WTC11 (cell line): ENCODE results near the gene C2orf72. TPM values are rescaled to one million over a fixed set of nuclear protein-coding genes. Genes with fewer than 3 reads are reported as not detected.

Experiments used
- ATAC-seq: fragments of 200-7000 bp; cut with Tn5 transposase; 2 replicates; pipeline ENCODE4 v1.10.0; 2021; ENCODE audit warnings: mild to moderate bottlenecking, moderate library complexity
- CTCF ChIA-PET: fragments of 300-600 bp; sonication (Branson Sonifier 250); formaldehyde crosslinking; loops from one replicate; lab custom pipeline; 2021; ENCODE audit warnings: antibody characterized with exemption; lab: Charles Lee
- POLR2A ChIA-PET: fragments of 350-600 bp; sonication (Branson Sonifier 250); formaldehyde crosslinking; loops from one replicate; lab custom pipeline; 2021; ENCODE audit warnings: antibody characterized with exemption; lab: Charles Lee
- DNase-seq: peaks from one replicate; pipeline ENCODE4 v3.0.0; 2021; ENCODE audit warnings: low spot score
- H3K27ac Mint-ChIP-seq: 2 replicates; pipeline ENCODE4 v1.8.0; 2021; ENCODE audit warnings: mixed read lengths
- H3K27me3 Mint-ChIP-seq: 2 replicates; pipeline ENCODE4 v1.8.0; 2021; ENCODE audit warnings: low read depth, mild to moderate bottlenecking, moderate library complexity, mixed read lengths
- H3K36me3 Mint-ChIP-seq: 2 replicates; pipeline ENCODE4 v1.8.0; 2021; ENCODE audit warnings: mixed read lengths
- H3K4me1 Mint-ChIP-seq: 2 replicates; pipeline ENCODE4 v1.8.0; 2022; ENCODE audit warnings: mixed read lengths
- H3K4me3 Mint-ChIP-seq: 2 replicates; pipeline ENCODE4 v1.8.0; 2021; ENCODE audit warnings: mild to moderate bottlenecking, moderate library complexity, mixed read lengths
- H3K9me3 Mint-ChIP-seq: 2 replicates; pipeline ENCODE4 v1.8.0; 2021; ENCODE audit warnings: mixed read lengths
- ATF1 ChIP-seq: sonication (generic); formaldehyde crosslinking; IDR thresholded peaks from 2 replicates; pipeline ENCODE4 v1.8.1; 2023; ENCODE audit warnings: mild to moderate bottlenecking, moderate library complexity, missing genetic modification reagents
- CREB1 ChIP-seq: sonication (generic); formaldehyde crosslinking; IDR thresholded peaks from 2 replicates; pipeline ENCODE4 v1.8.0; 2023; ENCODE audit warnings: mild to moderate bottlenecking, missing genetic modification reagents
- CREM ChIP-seq: sonication (generic); formaldehyde crosslinking; IDR thresholded peaks from 2 replicates; pipeline ENCODE4 v1.8.1; 2022; ENCODE audit warnings: mild to moderate bottlenecking, missing genetic modification reagents, moderate library complexity
- FOXJ3 ChIP-seq: sonication (generic); formaldehyde crosslinking; IDR thresholded peaks from 2 replicates; pipeline ENCODE4 v1.9.0; 2021; ENCODE audit warnings: missing genetic modification reagents, mild to moderate bottlenecking, borderline replicate concordance
- HMGA2 ChIP-seq: fragments of 250-450 bp; sonication (Bioruptor Pico); IDR thresholded peaks from 2 replicates; pipeline ENCODE4 v1.4.0; 2021; ENCODE audit warnings: mild to moderate bottlenecking, moderate library complexity
- JAZF1 ChIP-seq: fragments of 250-450 bp; sonication (Bioruptor Pico); IDR thresholded peaks from 2 replicates; pipeline ENCODE4 v1.9.0; 2021; ENCODE audit warnings: moderate library complexity, mild to moderate bottlenecking, inconsistent platforms
- JUN ChIP-seq: sonication (generic); formaldehyde crosslinking; IDR thresholded peaks from 2 replicates; pipeline ENCODE4 v1.8.0; 2023; ENCODE audit warnings: mild to moderate bottlenecking, missing genetic modification reagents
- NR3C1 ChIP-seq: sonication (generic); formaldehyde crosslinking; conservative IDR thresholded peaks from 2 replicates; pipeline ENCODE4 v1.8.1; 2023; ENCODE audit warnings: low read depth, mild to moderate bottlenecking, missing genetic modification reagents
- OVOL2 ChIP-seq: fragments of 250-450 bp; sonication (Bioruptor Pico); IDR thresholded peaks from 2 replicates; pipeline ENCODE4 v1.9.0; 2021; ENCODE audit warnings: mild to moderate bottlenecking, borderline replicate concordance
- RELA ChIP-seq: sonication (generic); formaldehyde crosslinking; IDR thresholded peaks from 2 replicates; pipeline ENCODE4 v1.8.1; 2022; ENCODE audit warnings: missing genetic modification reagents, mild to moderate bottlenecking, borderline replicate concordance
- TP53 ChIP-seq: sonication (generic); formaldehyde crosslinking; IDR thresholded peaks from 2 replicates; pipeline ENCODE4 v1.8.1; 2023; ENCODE audit warnings: mild to moderate bottlenecking, missing genetic modification reagents
- ZNF138 ChIP-seq: sonication (generic); formaldehyde crosslinking; conservative IDR thresholded peaks from 2 replicates; pipeline ENCODE4 v1.8.1; 2022; ENCODE audit warnings: mild to moderate bottlenecking, moderate library complexity, missing genetic modification reagents
- ZNF396 ChIP-seq: fragments of 250-450 bp; sonication (Bioruptor Pico); IDR thresholded peaks from 2 replicates; pipeline ENCODE4 v1.8.0; 2021; ENCODE audit warnings: mild to moderate bottlenecking, moderate library complexity, borderline replicate concordance
- ZNF671 ChIP-seq: fragments of 250-450 bp; sonication (Bioruptor Pico); IDR thresholded peaks from 2 replicates; pipeline ENCODE4 v1.8.0; 2021; ENCODE audit warnings: mild to moderate bottlenecking
- total RNA-seq: library from RNA; stranded (reverse); gene quantifications from 3 replicates; pipeline ENCODE4 v1.2.3, GENCODE V29; 2021
- TF ChIP-seq, protein P1 (sequence below): sonication (generic); formaldehyde crosslinking; IDR thresholded peaks from 2 replicates; pipeline ENCODE4 v1.8.0; 2022; ENCODE audit warnings: missing genetic modification reagents
- TF ChIP-seq, protein P2 (sequence below): sonication (generic); formaldehyde crosslinking; IDR thresholded peaks from 2 replicates; pipeline ENCODE4 v1.8.0; 2023; ENCODE audit warnings: missing genetic modification reagents
- TF ChIP-seq, protein P3 (sequence below): fragments of 250-450 bp; sonication (Bioruptor Pico); IDR thresholded peaks from 2 replicates; pipeline ENCODE4 v1.9.0; 2021; ENCODE audit warnings: moderate library complexity, mild to moderate bottlenecking, inconsistent platforms, borderline replicate concordance
- TF ChIP-seq, protein P4 (sequence below): fragments of 250-450 bp; sonication (Bioruptor Pico); IDR thresholded peaks from 2 replicates; pipeline ENCODE4 v1.9.0; 2021; ENCODE audit warnings: mild to moderate bottlenecking, borderline replicate concordance
- TF ChIP-seq, protein P5 (sequence below): sonication (generic); formaldehyde crosslinking; IDR thresholded peaks from 2 replicates; pipeline ENCODE4 v1.8.0; 2022; ENCODE audit warnings: mild to moderate bottlenecking, missing genetic modification reagents
- TF ChIP-seq, protein P6 (sequence below): fragments of 200-600 bp; IDR thresholded peaks from 2 replicates; pipeline ENCODE4 v1.8.0; 2022; ENCODE audit warnings: antibody characterized with exemption
- TF ChIP-seq, protein P7 (sequence below): sonication (generic); formaldehyde crosslinking; IDR thresholded peaks from 2 replicates; pipeline ENCODE4 v1.8.1; 2023; ENCODE audit warnings: mild to moderate bottlenecking, missing genetic modification reagents, borderline replicate concordance

Gene C2orf72
- total RNA-seq, 1 experiment from 2014 or later = 1.7 TPM

DNA sequence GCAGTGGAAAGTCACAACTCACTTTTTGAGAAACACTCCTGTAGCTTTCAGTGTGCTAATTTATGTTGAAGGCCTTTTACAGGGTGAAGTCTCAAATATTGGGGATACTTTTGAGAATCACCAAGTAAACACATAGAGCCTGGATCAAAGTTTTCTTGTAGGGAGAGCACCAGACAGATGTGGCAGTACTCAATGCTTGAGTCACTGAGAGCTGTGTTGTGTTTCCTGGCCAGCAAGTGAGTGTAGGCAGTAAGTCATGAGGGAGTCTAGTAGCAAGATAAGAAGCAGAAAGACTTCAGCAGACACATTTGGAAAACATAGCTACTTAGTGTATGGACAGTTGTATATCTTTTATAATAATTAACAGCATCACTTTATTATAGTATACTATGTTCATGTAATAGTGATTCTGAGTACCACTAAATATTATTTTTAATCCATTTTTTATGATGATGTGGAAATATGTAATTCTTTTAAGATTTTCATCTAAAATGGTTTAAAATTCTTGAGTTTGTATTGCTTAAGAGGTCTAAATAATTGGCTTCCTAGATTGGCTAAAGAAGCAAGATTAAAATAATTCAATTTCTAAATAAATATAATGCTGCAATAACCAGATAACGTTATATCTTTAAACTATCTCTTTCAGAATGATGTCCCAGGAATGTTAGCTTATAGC is 32.2 kb downstream of the C2orf72 start (continued):
- TF ChIP-seq, protein P1, sequence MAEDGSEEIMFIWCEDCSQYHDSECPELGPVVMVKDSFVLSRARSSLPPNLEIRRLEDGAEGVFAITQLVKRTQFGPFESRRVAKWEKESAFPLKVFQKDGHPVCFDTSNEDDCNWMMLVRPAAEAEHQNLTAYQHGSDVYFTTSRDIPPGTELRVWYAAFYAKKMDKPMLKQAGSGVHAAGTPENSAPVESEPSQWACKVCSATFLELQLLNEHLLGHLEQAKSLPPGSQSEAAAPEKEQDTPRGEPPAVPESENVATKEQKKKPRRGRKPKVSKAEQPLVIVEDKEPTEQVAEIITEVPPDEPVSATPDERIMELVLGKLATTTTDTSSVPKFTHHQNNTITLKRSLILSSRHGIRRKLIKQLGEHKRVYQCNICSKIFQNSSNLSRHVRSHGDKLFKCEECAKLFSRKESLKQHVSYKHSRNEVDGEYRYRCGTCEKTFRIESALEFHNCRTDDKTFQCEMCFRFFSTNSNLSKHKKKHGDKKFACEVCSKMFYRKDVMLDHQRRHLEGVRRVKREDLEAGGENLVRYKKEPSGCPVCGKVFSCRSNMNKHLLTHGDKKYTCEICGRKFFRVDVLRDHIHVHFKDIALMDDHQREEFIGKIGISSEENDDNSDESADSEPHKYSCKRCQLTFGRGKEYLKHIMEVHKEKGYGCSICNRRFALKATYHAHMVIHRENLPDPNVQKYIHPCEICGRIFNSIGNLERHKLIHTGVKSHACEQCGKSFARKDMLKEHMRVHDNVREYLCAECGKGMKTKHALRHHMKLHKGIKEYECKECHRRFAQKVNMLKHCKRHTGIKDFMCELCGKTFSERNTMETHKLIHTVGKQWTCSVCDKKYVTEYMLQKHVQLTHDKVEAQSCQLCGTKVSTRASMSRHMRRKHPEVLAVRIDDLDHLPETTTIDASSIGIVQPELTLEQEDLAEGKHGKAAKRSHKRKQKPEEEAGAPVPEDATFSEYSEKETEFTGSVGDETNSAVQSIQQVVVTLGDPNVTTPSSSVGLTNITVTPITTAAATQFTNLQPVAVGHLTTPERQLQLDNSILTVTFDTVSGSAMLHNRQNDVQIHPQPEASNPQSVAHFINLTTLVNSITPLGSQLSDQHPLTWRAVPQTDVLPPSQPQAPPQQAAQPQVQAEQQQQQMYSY = no peak
- TF ChIP-seq JUN (CRISPR knock-in tag) (no peak), FOXJ3 (CRISPR knock-in tag) (no peak), RELA (no peak), CREM (CRISPR knock-in tag) (no peak), JAZF1 (CRISPR knock-in tag) (no peak), ZNF138 (CRISPR knock-in tag) (no peak)
- TF ChIP-seq, protein P2, sequence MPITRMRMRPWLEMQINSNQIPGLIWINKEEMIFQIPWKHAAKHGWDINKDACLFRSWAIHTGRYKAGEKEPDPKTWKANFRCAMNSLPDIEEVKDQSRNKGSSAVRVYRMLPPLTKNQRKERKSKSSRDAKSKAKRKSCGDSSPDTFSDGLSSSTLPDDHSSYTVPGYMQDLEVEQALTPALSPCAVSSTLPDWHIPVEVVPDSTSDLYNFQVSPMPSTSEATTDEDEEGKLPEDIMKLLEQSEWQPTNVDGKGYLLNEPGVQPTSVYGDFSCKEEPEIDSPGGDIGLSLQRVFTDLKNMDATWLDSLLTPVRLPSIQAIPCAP (CRISPR knock-in tag) = no peak
- TF ChIP-seq, protein P3, sequence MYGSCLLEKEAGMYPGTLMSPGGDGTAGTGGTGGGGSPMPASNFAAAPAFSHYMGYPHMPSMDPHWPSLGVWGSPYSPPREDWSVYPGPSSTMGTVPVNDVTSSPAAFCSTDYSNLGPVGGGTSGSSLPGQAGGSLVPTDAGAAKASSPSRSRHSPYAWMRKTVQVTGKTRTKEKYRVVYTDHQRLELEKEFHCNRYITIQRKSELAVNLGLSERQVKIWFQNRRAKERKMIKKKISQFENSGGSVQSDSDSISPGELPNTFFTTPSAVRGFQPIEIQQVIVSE = no peak

DNA sequence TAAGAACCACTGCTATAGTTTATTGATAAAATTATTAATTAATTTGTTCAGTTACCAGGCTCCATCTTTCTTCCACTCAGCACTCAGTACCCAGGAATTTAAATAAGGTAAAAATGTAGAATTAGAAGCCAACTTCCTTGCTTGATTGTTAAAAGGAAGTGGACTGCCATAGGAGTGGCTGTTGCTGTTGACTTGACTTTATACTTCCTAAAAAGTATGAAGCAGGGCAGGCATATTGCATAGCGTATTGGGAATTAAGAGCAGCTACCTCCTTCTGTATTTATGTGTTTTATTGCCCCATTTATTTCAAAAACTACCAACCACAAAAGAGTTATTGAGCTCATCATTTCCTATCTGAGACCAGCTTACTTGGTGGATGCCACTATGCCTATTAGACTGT is 47.2 kb downstream of the C2orf72 start:
- ATAC-seq = no peak
- Mint-ChIP-seq H3K9me3 (no peaks in the 10 kb centered on the region), H3K36me3 (peaks cover 81% of the 10 kb centered on the region), H3K27me3 (no peaks in the 10 kb centered on the region), H3K4me3 (no peak overlapping the region), H3K27ac (no peak overlapping the region), H3K4me1 (no peaks in the 10 kb centered on the region)
- ChIA-PET POLR2A (no interaction called here), CTCF (interaction anchor here (1.4 kb wide), 1 partner anchor 20 kb away, joined by 4 read pairs; no protein-coding TSS in a partner anchor)
- DNase-seq = no peak
- no peak for TF ChIP-seq NR3C1
- TF ChIP-seq, protein P4, sequence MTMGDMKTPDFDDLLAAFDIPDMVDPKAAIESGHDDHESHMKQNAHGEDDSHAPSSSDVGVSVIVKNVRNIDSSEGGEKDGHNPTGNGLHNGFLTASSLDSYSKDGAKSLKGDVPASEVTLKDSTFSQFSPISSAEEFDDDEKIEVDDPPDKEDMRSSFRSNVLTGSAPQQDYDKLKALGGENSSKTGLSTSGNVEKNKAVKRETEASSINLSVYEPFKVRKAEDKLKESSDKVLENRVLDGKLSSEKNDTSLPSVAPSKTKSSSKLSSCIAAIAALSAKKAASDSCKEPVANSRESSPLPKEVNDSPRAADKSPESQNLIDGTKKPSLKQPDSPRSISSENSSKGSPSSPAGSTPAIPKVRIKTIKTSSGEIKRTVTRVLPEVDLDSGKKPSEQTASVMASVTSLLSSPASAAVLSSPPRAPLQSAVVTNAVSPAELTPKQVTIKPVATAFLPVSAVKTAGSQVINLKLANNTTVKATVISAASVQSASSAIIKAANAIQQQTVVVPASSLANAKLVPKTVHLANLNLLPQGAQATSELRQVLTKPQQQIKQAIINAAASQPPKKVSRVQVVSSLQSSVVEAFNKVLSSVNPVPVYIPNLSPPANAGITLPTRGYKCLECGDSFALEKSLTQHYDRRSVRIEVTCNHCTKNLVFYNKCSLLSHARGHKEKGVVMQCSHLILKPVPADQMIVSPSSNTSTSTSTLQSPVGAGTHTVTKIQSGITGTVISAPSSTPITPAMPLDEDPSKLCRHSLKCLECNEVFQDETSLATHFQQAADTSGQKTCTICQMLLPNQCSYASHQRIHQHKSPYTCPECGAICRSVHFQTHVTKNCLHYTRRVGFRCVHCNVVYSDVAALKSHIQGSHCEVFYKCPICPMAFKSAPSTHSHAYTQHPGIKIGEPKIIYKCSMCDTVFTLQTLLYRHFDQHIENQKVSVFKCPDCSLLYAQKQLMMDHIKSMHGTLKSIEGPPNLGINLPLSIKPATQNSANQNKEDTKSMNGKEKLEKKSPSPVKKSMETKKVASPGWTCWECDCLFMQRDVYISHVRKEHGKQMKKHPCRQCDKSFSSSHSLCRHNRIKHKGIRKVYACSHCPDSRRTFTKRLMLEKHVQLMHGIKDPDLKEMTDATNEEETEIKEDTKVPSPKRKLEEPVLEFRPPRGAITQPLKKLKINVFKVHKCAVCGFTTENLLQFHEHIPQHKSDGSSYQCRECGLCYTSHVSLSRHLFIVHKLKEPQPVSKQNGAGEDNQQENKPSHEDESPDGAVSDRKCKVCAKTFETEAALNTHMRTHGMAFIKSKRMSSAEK = no peak
- no peak for TF ChIP-seq HMGA2
- no peak for TF ChIP-seq ZNF396 (CRISPR knock-in tag)
- no peak for TF ChIP-seq TP53 (CRISPR knock-in tag)
- no peak for TF ChIP-seq OVOL2 (CRISPR knock-in tag)
- TF ChIP-seq ATF1 (CRISPR knock-in tag) = no peak
- no peak for TF ChIP-seq ZNF671 (CRISPR knock-in tag)
- TF ChIP-seq, protein P5, sequence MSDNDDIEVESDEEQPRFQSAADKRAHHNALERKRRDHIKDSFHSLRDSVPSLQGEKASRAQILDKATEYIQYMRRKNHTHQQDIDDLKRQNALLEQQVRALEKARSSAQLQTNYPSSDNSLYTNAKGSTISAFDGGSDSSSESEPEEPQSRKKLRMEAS (CRISPR knock-in tag) = no peak
- TF ChIP-seq, protein P6, sequence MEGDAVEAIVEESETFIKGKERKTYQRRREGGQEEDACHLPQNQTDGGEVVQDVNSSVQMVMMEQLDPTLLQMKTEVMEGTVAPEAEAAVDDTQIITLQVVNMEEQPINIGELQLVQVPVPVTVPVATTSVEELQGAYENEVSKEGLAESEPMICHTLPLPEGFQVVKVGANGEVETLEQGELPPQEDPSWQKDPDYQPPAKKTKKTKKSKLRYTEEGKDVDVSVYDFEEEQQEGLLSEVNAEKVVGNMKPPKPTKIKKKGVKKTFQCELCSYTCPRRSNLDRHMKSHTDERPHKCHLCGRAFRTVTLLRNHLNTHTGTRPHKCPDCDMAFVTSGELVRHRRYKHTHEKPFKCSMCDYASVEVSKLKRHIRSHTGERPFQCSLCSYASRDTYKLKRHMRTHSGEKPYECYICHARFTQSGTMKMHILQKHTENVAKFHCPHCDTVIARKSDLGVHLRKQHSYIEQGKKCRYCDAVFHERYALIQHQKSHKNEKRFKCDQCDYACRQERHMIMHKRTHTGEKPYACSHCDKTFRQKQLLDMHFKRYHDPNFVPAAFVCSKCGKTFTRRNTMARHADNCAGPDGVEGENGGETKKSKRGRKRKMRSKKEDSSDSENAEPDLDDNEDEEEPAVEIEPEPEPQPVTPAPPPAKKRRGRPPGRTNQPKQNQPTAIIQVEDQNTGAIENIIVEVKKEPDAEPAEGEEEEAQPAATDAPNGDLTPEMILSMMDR = no peak
- TF ChIP-seq, protein P7, sequence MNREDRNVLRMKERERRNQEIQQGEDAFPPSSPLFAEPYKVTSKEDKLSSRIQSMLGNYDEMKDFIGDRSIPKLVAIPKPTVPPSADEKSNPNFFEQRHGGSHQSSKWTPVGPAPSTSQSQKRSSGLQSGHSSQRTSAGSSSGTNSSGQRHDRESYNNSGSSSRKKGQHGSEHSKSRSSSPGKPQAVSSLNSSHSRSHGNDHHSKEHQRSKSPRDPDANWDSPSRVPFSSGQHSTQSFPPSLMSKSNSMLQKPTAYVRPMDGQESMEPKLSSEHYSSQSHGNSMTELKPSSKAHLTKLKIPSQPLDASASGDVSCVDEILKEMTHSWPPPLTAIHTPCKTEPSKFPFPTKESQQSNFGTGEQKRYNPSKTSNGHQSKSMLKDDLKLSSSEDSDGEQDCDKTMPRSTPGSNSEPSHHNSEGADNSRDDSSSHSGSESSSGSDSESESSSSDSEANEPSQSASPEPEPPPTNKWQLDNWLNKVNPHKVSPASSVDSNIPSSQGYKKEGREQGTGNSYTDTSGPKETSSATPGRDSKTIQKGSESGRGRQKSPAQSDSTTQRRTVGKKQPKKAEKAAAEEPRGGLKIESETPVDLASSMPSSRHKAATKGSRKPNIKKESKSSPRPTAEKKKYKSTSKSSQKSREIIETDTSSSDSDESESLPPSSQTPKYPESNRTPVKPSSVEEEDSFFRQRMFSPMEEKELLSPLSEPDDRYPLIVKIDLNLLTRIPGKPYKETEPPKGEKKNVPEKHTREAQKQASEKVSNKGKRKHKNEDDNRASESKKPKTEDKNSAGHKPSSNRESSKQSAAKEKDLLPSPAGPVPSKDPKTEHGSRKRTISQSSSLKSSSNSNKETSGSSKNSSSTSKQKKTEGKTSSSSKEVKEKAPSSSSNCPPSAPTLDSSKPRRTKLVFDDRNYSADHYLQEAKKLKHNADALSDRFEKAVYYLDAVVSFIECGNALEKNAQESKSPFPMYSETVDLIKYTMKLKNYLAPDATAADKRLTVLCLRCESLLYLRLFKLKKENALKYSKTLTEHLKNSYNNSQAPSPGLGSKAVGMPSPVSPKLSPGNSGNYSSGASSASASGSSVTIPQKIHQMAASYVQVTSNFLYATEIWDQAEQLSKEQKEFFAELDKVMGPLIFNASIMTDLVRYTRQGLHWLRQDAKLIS = no peak
- TF ChIP-seq CREB1 = no peak
